ENCODE data around the gene FANCI.

Gene FANCI

DNA sequence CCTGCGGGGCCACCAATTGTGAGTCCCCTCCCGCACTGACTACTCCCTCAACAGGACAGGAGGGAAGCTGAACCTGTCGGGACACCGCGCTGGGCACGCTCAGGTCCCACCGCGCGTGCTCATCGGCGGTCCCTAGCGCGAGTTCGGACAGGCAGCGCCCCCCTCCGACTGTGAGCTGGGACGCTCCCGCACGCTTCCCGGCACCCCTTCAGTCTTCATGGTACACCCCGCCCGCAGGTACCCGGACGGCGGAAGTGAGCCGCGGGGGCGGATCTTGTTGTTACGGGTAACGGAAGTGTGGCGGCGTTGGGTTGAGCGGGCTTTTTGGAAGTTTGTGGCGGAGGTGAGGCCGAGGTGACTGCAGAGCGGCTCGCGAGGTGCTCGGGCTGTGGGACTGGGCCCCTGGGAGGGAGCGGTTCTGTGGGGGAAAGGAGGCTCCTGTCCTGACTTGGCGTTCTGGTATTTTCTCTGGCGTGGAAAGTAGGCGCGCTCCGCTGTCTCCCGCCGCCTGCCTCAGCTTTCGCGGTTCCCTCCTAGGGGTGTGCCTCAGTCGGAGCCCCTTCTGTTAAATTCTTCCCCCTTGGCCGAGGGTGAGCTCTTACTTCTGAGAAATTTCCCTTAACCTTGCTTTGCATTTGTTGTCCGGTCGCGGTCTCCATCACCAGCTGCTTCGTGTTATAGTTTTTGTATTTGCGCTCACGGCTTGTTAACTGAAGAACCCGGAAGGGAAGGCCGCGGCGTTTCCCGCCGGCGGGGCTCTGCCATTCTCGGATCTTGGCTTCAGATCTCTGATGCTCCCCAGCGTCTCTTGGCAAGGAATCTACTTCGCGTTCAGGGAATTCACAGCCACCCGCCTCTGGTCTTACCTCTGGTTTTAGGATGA lies at the start of gene FANCI (continued):
- TF ChIP-seq ZNF211 (tag by site-specific recombination; IDR thresholded peaks at IDR 0.05; ENCODE audit: low read depth): no peak

DNA sequence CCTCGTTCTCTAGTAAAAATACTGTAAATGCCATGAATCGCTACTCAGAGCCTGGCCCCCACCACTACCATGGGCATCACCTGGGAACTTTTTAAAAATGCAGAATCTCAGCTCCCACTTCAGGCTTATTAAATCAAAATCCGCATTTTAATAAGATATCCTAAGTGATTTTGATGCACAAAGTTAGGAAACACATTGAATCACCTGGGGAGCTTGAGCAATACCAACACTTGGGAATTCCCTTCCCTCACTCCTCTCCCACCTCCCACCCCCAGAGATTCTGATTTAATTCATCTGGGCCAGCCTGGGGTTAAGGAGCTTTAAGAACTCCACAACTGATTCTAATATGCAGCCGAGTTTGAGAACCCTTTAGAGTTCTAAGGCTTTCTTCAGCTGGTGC lies 49.2 kb upstream of the FANCI start:
- H3K9me3 ChIP-seq (ENCODE audit: control insufficient read depth, insufficient read depth, low read depth, low read length): no peaks in the 10 kb centered on the region

DNA sequence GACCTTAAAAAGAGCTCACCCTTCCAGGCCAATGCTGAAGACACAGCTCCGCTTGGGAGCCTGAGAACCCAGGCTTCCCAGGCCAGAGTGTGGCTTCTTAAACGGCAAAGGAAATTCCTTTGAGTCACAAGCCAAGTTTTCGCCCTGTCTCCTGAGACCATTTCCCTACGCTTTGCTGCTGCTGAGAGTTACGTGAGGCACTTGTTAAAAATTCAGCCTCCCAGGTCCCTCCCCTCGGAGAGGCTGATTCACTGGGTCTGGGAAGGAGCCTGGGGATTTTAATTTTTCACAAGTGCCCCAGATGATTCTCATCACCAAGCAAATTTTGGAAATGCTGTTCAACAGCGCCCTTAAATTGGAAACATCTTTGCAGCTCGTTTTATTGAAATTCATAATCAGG lies 47.9 kb upstream of the FANCI start:
- Histone ChIP-seq H3K4me1 (ENCODE audit: control insufficient read depth, insufficient read depth, low read length) (peaks cover 22% of the 10 kb centered on the region), H3K36me3 (ENCODE audit: control insufficient read depth in 2 of 2, insufficient read depth in 1 of 2, low read length in 2 of 2) (peaks cover 10 to 34% of the 10 kb centered on the region in 2 experiments), H3K9me3 (ENCODE audit: control insufficient read depth, insufficient read depth, low read depth, low read length) (no peaks in the 10 kb centered on the region), H3K4me3 (ENCODE audit: low read depth, low read length) (no peak overlapping the region), H3K27ac (ENCODE audit: extremely low read depth, low read depth, low read length) (no peak overlapping the region)
- TF ChIP-seq, protein P1, sequence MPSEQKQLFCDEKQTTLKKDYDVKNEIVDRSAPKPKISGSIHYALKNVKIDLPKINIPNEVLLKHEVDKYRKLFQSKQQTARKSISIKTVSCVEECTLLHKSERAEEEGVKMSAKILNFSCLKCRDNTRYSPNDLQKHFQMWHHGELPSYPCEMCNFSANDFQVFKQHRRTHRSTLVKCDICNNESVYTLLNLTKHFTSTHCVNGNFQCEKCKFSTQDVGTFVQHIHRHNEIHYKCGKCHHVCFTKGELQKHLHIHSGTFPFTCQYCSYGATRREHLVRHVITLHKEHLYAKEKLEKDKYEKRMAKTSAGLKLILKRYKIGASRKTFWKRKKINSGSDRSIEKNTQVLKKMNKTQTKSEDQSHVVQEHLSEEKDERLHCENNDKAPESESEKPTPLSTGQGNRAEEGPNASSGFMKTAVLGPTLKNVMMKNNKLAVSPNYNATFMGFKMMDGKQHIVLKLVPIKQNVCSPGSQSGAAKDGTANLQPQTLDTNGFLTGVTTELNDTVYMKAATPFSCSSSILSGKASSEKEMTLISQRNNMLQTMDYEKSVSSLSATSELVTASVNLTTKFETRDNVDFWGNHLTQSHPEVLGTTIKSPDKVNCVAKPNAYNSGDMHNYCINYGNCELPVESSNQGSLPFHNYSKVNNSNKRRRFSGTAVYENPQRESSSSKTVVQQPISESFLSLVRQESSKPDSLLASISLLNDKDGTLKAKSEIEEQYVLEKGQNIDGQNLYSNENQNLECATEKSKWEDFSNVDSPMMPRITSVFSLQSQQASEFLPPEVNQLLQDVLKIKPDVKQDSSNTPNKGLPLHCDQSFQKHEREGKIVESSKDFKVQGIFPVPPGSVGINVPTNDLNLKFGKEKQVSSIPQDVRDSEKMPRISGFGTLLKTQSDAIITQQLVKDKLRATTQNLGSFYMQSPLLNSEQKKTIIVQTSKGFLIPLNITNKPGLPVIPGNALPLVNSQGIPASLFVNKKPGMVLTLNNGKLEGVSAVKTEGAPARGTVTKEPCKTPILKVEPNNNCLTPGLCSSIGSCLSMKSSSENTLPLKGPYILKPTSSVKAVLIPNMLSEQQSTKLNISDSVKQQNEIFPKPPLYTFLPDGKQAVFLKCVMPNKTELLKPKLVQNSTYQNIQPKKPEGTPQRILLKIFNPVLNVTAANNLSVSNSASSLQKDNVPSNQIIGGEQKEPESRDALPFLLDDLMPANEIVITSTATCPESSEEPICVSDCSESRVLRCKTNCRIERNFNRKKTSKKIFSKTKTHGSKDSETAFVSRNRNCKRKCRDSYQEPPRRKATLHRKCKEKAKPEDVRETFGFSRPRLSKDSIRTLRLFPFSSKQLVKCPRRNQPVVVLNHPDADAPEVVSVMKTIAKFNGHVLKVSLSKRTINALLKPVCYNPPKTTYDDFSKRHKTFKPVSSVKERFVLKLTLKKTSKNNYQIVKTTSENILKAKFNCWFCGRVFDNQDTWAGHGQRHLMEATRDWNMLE (tag by site-specific recombination; conservative IDR thresholded peaks at IDR 0.05; ENCODE audit: low read depth): no peak
- no peak for TF ChIP-seq SP3 (tag by site-specific recombination; IDR thresholded peaks at IDR 0.05)
- no peak for TF ChIP-seq ZNF530 (tag by site-specific recombination; IDR thresholded peaks at IDR 0.05; ENCODE audit: low read depth)
- TF ChIP-seq, protein P2, sequence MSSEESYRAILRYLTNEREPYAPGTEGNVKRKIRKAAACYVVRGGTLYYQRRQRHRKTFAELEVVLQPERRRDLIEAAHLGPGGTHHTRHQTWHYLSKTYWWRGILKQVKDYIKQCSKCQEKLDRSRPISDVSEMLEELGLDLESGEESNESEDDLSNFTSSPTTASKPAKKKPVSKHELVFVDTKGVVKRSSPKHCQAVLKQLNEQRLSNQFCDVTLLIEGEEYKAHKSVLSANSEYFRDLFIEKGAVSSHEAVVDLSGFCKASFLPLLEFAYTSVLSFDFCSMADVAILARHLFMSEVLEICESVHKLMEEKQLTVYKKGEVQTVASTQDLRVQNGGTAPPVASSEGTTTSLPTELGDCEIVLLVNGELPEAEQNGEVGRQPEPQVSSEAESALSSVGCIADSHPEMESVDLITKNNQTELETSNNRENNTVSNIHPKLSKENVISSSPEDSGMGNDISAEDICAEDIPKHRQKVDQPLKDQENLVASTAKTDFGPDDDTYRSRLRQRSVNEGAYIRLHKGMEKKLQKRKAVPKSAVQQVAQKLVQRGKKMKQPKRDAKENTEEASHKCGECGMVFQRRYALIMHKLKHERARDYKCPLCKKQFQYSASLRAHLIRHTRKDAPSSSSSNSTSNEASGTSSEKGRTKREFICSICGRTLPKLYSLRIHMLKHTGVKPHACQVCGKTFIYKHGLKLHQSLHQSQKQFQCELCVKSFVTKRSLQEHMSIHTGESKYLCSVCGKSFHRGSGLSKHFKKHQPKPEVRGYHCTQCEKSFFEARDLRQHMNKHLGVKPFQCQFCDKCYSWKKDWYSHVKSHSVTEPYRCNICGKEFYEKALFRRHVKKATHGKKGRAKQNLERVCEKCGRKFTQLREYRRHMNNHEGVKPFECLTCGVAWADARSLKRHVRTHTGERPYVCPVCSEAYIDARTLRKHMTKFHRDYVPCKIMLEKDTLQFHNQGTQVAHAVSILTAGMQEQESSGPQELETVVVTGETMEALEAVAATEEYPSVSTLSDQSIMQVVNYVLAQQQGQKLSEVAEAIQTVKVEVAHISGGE (tag by site-specific recombination; conservative IDR thresholded peaks at IDR 0.05; ENCODE audit: low read depth): no peak
- TF ChIP-seq, protein P3, sequence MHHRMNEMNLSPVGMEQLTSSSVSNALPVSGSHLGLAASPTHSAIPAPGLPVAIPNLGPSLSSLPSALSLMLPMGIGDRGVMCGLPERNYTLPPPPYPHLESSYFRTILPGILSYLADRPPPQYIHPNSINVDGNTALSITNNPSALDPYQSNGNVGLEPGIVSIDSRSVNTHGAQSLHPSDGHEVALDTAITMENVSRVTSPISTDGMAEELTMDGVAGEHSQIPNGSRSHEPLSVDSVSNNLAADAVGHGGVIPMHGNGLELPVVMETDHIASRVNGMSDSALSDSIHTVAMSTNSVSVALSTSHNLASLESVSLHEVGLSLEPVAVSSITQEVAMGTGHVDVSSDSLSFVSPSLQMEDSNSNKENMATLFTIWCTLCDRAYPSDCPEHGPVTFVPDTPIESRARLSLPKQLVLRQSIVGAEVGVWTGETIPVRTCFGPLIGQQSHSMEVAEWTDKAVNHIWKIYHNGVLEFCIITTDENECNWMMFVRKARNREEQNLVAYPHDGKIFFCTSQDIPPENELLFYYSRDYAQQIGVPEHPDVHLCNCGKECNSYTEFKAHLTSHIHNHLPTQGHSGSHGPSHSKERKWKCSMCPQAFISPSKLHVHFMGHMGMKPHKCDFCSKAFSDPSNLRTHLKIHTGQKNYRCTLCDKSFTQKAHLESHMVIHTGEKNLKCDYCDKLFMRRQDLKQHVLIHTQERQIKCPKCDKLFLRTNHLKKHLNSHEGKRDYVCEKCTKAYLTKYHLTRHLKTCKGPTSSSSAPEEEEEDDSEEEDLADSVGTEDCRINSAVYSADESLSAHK (tag by site-specific recombination; IDR thresholded peaks at IDR 0.05): no peak
- TF ChIP-seq ZBTB8A (tag by site-specific recombination; IDR thresholded peaks at IDR 0.05): no peak
- TF ChIP-seq ZNF423 (tag by site-specific recombination; IDR thresholded peaks at IDR 0.05): no peak
- TF ChIP-seq ZNF76 (tag by site-specific recombination; IDR thresholded peaks at IDR 0.05; ENCODE audit: borderline replicate concordance, low read depth): no peak
- TF ChIP-seq ZNF112 (tag by site-specific recombination; IDR thresholded peaks at IDR 0.05): no peak
- no peak for TF ChIP-seq ZBTB7A (tag by site-specific recombination; IDR thresholded peaks at IDR 0.05; ENCODE audit: low read depth)
- no peak for TF ChIP-seq ZBTB17 (tag by site-specific recombination; IDR thresholded peaks at IDR 0.05)
- TF ChIP-seq WT1 (tag by site-specific recombination; IDR thresholded peaks at IDR 0.05): no peak
- CTCF ChIA-PET: interaction anchor here (0.7 to 7.0 kb wide), 6 partner anchors 11 to 138 kb away, joined by 3 to 64 read pairs (median 4); partner anchors contain the start of gene FANCI
- POLR2A ChIA-PET: no interaction called here

More for the DNA sequence above, 49.2 kb upstream of the FANCI start:
- ChIA-PET POLR2A (interaction anchor here (0.7 kb wide), 1 partner anchor 258 kb away, joined by 9 read pairs; no protein-coding TSS in a partner anchor), CTCF (interaction anchor here (0.6 to 7.0 kb wide), 7 partner anchors 12 to 726 kb away, joined by 3 to 64 read pairs (median 4); no protein-coding TSS in a partner anchor)
- Histone ChIP-seq H3K4me1 (ENCODE audit: control insufficient read depth, insufficient read depth, low read length) (peaks cover 22% of the 10 kb centered on the region), H3K4me3 (ENCODE audit: low read depth, low read length) (no peak overlapping the region), H3K36me3 (ENCODE audit: control insufficient read depth in 2 of 2, insufficient read depth in 1 of 2, low read length in 2 of 2) (peaks cover 10 to 45% of the 10 kb centered on the region in 2 experiments), H3K27ac (ENCODE audit: extremely low read depth, low read depth, low read length) (no peak overlapping the region)
- TF ChIP-seq ZFP37 (tag by site-specific recombination; IDR thresholded peaks at IDR 0.05): no peak
- TF ChIP-seq, protein P4, sequence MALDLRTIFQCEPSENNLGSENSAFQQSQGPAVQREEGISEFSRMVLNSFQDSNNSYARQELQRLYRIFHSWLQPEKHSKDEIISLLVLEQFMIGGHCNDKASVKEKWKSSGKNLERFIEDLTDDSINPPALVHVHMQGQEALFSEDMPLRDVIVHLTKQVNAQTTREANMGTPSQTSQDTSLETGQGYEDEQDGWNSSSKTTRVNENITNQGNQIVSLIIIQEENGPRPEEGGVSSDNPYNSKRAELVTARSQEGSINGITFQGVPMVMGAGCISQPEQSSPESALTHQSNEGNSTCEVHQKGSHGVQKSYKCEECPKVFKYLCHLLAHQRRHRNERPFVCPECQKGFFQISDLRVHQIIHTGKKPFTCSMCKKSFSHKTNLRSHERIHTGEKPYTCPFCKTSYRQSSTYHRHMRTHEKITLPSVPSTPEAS (tag by site-specific recombination; IDR thresholded peaks at IDR 0.05): no peak
- no peak for TF ChIP-seq KLF8 (tag by site-specific recombination; IDR thresholded peaks at IDR 0.05)

Measured in HEK293 (cell line).